Measurements from ENCODE around the gene SULF2.

Gene SULF2

DNA sequence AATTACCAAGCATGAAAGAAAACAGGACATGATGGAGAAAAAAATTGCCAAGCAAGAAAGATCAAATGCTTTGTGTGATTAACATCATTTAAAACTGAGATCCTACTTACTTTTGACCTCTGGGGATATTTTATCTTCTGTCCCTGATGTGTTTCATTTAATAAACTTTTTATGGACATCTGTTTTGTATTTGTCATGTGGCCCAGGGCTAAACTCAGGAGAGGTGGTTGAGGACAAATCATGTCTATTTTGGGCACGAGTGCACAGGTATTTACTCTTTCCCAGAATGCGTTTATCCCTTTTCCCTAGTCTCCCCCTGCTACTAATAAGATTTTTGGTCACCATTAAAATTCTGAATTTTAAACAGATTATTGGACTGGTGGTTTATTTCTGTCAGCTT lies 155.4 kb downstream of the SULF2 start:
- no peak for DNase-seq (ENCODE audit: extremely low spot score, insufficient read length, low read depth)
- FAIRE-seq = no peak

DNA sequence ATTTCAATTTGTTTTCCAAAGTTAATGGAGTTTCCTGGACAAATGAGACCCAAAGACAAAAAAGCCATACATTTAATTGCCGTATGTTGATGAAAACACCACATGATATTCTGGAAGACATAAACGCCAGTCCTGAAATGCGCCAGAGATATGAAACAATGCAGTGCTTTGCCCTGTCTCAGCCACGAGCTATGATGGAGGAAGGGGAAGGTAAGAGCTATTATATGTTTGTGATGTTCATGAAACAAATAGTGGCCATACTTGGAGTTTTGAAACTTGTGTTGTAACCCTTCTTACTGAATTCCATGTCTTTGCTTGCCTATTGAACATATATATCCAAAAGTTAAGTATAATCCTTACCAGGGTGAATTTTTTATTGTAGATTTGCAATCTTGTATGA lies 157.7 kb downstream of the SULF2 start:
- no peak for DNase-seq (ENCODE audit: extremely low spot score, insufficient read length, low read depth)
- FAIRE-seq = no peak

DNA sequence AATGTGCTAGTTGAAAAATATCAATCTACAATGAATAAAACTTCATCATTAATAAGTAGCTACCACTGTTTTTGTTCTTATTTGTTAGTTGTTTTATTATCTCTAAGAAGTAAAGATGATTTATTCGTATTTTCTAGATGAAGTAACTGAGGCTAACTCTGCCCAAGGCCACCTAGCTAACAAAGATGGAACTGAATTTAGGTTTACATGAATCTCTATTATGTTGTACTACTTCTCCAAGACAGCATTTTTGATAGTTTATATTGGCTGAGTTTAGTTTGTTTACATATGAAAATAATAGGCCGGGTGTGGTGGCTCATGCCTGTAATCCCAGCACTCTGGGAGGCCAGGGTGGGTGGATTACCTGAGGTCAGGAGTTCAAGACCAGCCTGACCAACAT lies 162.1 kb downstream of the SULF2 start:
- DNase-seq (ENCODE audit: extremely low spot score, insufficient read length, low read depth) = no peak
- FAIRE-seq = no peak

DNA sequence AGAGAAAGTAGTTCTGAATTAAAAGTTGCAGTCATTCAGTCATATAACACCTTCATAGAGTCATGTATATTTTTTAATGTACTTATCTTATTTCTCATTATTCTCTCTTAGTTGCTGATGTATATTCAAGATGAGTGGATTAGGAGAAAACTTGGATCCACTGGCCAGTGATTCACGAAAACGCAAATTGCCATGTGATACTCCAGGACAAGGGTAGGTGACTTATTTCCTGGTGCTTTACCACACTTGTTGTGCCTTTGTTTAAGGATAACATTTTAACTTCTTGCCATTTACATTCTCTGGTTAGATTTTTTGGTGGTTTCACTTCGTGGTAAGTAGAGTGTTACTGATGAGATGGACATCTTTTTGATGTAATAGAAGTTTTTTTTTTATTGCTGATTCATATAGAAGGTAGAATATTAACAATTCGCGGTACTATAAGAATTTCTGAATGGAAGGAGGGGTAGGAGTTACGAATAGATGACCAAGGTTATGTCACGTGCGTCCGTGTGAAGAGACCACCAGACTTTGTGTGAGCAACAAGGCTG lies 163.1 kb downstream of the SULF2 start:
- no peak for FAIRE-seq

DNA sequence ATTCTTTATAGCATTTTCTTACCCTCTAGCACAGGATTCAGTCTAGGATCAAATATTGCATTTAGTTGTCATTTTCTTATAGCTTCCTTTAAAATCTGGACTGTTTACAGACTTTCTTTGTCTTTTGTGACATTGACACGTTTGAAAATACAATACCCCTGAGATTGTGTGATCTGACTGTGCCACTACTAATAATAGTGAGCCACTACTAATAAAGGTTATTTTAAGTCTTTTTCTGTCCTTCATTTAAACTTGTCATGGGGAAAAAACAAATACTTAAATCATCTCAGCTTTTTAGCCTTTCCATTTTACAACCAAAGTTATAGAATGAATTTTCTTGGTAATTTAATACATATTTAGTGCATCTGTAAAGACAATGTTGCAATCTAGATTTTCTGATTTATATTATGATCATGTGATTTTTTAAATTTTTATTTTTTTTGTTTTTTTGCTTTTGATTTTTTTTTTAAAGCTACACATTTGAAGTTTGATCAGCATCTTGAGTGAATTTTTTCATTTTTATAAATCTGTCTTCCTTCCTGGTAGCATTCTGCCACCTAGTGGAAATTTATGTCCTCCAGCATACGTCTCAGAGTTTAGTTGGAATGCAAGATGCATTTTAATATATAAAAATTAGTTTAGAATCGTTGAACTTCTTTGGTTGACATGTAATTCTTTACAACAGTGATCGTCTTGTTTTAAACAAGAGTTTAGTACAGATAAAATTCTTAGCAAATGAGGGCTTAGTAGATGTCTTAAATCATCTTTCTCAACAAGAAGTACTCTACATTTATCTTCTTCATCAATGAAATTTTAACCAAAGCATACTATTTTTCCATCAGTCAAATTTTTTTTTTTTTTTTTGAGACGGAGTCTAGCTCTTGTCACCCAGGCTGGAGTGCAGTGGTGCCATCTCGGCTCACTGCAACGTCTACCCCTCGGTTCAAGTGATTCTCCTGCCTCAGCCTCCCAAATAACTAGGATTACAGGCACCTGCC lies 164.2 kb downstream of the SULF2 start:
- FAIRE-seq (no peak), DNase-seq (ENCODE audit: extremely low spot score, insufficient read length, low read depth) (no peak)

More for the DNA sequence above, 163.1 kb downstream of the SULF2 start:
- DNase-seq (ENCODE audit: extremely low spot score, insufficient read length, low read depth) = no peak

DNA sequence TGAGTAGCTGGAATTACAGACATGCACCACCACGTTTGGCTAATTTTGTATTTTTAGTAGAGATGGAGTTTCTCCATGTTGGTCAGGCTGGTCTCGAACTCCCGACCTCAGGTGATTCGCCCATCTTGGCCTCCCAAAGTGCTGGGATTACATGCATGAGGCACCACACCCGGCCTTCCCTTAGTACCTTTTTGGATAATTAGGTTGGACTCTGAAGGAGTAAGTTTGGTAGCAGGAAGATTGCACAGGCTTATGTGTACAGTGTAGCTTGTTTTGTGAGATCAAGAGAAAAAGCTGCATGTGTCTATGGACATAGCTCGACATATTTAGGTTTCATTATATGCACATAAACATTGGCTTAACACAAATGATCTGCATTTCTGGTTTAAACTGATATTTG lies 166.8 kb downstream of the SULF2 start:
- DNase-seq (ENCODE audit: extremely low spot score, insufficient read length, low read depth) (no peak), FAIRE-seq (no peak)

DNA sequence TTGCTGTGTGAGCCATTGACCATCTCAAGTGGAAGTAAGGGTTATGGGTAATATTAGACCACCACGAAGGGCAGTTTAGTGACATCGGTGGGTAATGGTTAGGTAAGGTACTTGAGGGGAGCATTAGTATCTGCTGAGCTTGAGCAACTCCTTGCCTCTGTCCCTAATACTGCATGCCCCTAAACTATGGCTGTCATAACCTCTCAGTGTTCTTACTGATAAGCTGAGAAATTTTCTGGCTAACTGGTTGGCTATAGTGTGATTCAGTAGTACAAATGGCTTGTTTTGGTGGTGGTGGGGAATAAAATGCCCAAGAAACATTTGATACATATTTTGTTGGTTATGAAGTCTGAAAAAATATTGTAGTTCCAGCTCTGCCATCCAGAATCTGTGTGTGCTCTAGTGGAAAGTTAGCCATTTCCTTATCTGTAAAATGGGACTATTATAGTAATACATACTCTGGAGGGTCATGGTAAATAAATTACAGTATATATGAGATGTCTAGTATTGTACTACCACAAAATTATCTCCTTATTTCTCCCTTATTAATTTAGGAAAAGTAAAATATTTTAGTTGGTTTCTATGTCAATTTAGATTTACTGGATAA lies 170.5 kb downstream of the SULF2 start:
- no peak for DNase-seq (ENCODE audit: extremely low spot score, insufficient read length, low read depth)

DNA sequence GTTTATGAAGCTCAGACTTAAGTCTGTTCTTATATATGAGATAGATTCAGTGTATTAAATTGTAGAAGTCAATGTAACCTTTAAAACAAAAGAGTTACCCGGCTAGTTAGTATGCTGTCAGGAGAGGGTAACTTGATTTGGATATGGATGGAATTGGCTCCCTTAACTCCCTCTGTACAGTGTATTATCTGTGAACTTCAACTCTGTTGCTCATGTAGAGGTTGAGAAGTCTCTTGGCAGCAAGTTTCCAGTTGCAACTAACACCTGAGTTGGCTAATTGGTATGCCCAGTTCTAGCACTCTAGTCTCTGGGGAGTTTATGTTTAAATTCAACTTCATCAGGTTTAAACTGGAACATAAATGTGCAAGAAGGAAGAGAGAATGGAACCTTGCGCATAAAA lies 172.6 kb downstream of the SULF2 start:
- DNase-seq (ENCODE audit: extremely low spot score, insufficient read length, low read depth) (no peak), FAIRE-seq (no peak)

More for the DNA sequence above, 170.5 kb downstream of the SULF2 start:
- no peak for FAIRE-seq

DNA sequence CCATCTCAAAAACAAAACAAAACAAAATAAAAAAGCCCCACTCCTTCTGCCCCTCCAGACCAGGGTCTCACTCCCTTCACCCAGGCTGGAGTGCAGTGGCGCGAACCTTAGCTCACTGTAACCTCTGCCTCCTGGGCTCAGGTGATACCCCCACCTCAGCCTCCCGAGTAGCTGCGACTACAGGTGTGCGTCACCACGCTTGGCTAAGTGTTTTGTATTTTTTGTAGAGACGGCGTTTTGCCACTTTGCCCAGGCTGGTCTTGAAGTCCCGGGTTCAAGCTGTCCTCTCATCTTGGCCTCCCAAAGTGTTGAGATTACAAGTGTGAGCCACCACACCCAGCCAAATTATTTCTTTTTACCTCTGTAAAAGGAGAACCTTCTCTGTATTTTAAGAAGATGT lies 173.5 kb downstream of the SULF2 start:
- FAIRE-seq (no peak), DNase-seq (ENCODE audit: extremely low spot score, insufficient read length, low read depth) (no peak)

DNA sequence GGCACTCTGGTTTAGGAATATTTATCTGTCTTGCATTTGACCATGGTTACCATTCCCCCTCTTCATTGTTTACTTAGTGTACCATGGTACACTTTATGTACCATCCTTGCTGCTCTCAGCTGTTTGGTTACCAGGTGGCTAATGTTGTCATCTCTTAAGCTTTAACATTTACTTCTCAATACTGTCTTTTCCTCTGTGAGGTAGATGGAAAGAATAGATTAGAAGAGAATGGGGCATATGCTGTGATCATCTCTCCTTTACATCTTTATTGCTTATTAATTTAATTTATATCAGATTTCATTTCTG lies 174.4 kb downstream of the SULF2 start:
- no peak for DNase-seq (ENCODE audit: extremely low spot score, insufficient read length, low read depth)
- FAIRE-seq = no peak

DNA sequence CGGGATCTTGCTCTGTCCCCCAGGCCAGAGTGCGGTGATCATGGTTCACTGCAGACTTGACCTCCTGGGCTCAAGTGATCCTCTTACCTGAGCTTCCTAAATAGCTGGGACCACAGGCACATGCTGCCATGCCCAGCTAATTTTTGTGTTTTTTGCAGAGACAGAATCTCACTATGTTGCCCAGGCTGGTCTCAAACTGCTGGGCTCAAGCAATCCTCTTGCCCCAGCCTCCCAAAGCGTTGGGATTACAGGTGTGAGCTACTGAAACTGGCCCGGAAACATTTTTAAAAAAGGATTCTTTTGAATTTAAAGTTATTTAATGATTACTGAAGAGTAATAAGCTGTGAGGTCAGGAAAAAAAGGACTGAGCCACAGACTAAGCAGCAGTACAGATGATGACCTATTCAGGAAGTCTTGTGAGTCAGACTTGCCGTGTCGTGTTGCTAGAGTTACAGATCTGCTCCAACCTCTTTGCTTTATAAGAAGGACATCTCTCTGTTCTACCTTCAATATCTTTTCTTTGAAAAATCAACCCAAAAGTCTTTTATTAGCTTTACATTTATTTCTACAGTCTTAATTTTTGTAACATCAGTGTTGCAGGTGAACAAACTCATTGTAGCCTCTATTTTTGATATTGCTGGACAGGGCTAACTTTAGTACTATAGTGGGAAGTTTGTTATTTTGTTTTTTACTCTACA lies 174.9 kb downstream of the SULF2 start:
- peak; percentile 47 for FAIRE-seq
- DNase-seq (ENCODE audit: extremely low spot score, insufficient read length, low read depth) = peak; percentile 29

DNA sequence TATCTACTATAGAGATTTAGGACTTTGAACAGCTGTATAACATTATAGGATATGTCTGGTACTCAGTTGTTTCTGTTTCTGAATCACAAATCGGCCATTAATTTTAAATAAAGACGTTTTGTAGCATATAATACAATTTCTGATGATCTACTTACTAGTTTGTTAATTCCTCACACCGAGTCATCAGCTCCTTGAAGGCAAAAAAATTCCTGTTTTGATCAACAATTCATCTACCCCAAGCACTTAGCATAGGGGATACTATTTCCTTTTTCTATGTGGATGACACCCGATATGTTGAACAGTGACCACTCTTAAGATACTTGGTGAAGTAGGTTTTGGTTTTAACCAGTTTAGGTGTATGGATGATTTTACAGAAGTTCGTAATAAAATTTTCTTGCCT lies 176.3 kb downstream of the SULF2 start:
- FAIRE-seq (no peak), DNase-seq (ENCODE audit: extremely low spot score, insufficient read length, low read depth) (no peak)

Measured in GM18507 (cell line).